ENCODE data around the gene PYGL. TPM values are rescaled to one million over a fixed set of nuclear protein-coding genes. Genes with fewer than 3 reads are reported as not detected.

The PYGL gene
- total and polyA plus RNA-seq, 10 of the 15 experiments (the other 5 are each of a cell fraction or from before 2014, with no cell fraction given), result 0.05 to 1.4 (median 0.79) TPM

GRCh38 chr14:50859296-50859624 is 85.0 kb downstream of the PYGL start:
- Histone ChIP-seq H4K20me1 (ENCODE audit: control insufficient read depth, insufficient read depth) (no peaks in the 10 kb centered on the region), H3K4me2 (ENCODE audit: control insufficient read depth, insufficient read depth) (peak overlapping the region; percentile 95), H3K27ac (ENCODE audit: control insufficient read depth, insufficient read depth) (peak overlapping the region; percentile 60), H3K9ac (ENCODE audit: control insufficient read depth, insufficient read depth, low read length) (peak overlapping the region; percentile 51), H3K79me2 (ENCODE audit: control insufficient read depth, insufficient read depth, low read length) (no peaks in the 10 kb centered on the region), H3K27me3 (replicated peaks in 1 of 2; ENCODE audit: control insufficient read depth in 2 of 2, insufficient read depth in 2 of 2, low read length in 1 of 2) (no peaks in the 10 kb centered on the region; a peak in 1 of 4 replicates), H3K36me3 (ENCODE audit: control insufficient read depth in 2 of 2, insufficient read depth in 2 of 2, low read length in 1 of 2) (no peaks in the 10 kb centered on the region), H2AFZ (ENCODE audit: control insufficient read depth, low read depth, low read length) (peak overlapping the region; percentile 96), H3K4me1 (ENCODE audit: control insufficient read depth, insufficient read depth, low read length) (peaks cover 9% of the 10 kb centered on the region), H3K4me3 (peak overlapping the region; percentile 77), H3K9me3 (replicated peaks; ENCODE audit: control insufficient read depth, insufficient read depth, low read length) (no peaks in the 10 kb centered on the region)
- ChIA-PET CTCF (interaction anchor here (1.0 to 13.4 kb wide), 30 partner anchors 8 to 517 kb away, joined by 3 to 317 read pairs (median 12); partner anchors contain the start of genes ABHD12B and NIN), SMC1A (ENCODE audit: uncharacterized antibody, unreplicated experiment) (interaction anchor here (0.6 to 11.9 kb wide), 26 partner anchors 8 to 1007 kb away, joined by 3 to 233 read pairs (median 14); partner anchors contain the start of gene NIN), RAD21 (ENCODE audit: unreplicated experiment) (interaction anchor here (0.7 to 7.0 kb wide), 26 partner anchors 8 to 517 kb away, joined by 3 to 186 read pairs (median 10); partner anchors contain the start of gene NIN), POLR2A (interaction anchor here (0.7 to 3.5 kb wide), 8 partner anchors 30 to 331 kb away, joined by 3 to 36 read pairs (median 7); partner anchors contain the start of gene NIN)
- intact Hi-C loops (cut with micrococcal nuclease; ENCODE audit: unreplicated experiment), result loop anchor here (1.0 kb wide), 1 partner anchor 24 kb away; no protein-coding TSS in a partner anchor
- no peak; the same call in 2 of the 3 replicates for ATAC-seq
- BruUV-seq (replicated peaks), result no TSS peak
- in situ Hi-C loops (cut with MboI), result loop anchor here (5.0 to 25.0 kb wide), 2 partner anchors 72 to 247 kb away; no protein-coding TSS in a partner anchor
- DNase-seq (ENCODE audit: low read depth, low spot score), result no peak
- WGBS (ENCODE audit: insufficient coverage, insufficient replicate concordance, low lambda C conversion rate, missing lambda C conversion rate), result 33% methylated on average over 1 of the region's 1 CpG
- peak; percentile 56 for FAIRE-seq
- TF ChIP-seq MTA2 (IDR thresholded peaks at IDR 0.05; ENCODE audit: low read depth) (no peak), NBN (IDR thresholded peaks at IDR 0.05) (no peak), BRCA1 (IDR thresholded peaks at IDR 0.05; ENCODE audit: low read depth, low read length) (no peak), STAT3 (IDR thresholded peaks at IDR 0.05; ENCODE audit: low read depth, low read length) (no peak), TARDBP (IDR thresholded peaks at IDR 0.05; ENCODE audit: borderline replicate concordance) (no peak), SIN3A (IDR thresholded peaks at IDR 0.05; ENCODE audit: low read depth, low read length) (0 out of 2 replicates have a peak, but pooled peaks have one; percentile 9)

- Histone ChIP-seq H3K27ac (ENCODE audit: control insufficient read depth, insufficient read depth) (no peak overlapping the region), H3K9me3 (replicated peaks; ENCODE audit: control insufficient read depth, insufficient read depth, low read length) (no peaks in the 10 kb centered on the region), H3K27me3 (replicated peaks in 1 of 2; ENCODE audit: control insufficient read depth in 2 of 2, insufficient read depth in 2 of 2, low read length in 1 of 2) (no peaks in the 10 kb centered on the region), H3K4me3 (no peak overlapping the region), H3K79me2 (ENCODE audit: control insufficient read depth, insufficient read depth, low read length) (no peaks in the 10 kb centered on the region), H3K9ac (ENCODE audit: control insufficient read depth, insufficient read depth, low read length) (no peak overlapping the region), H2AFZ (ENCODE audit: control insufficient read depth, low read depth, low read length) (no peak overlapping the region), H3K4me1 (ENCODE audit: control insufficient read depth, insufficient read depth, low read length) (peaks cover 9% of the 10 kb centered on the region), H4K20me1 (ENCODE audit: control insufficient read depth, insufficient read depth) (no peaks in the 10 kb centered on the region), H3K4me2 (ENCODE audit: control insufficient read depth, insufficient read depth) (no peak overlapping the region), H3K36me3 (ENCODE audit: control insufficient read depth in 2 of 2, insufficient read depth in 2 of 2, low read length in 1 of 2) (no peaks in the 10 kb centered on the region)
- no TSS peak for BruUV-seq (replicated peaks)
- FAIRE-seq, result no peak
- CTCF ChIA-PET, result interaction anchor here (1.9 to 13.4 kb wide), 5 partner anchors 27 to 256 kb away, joined by 7 to 317 read pairs (median 98); partner anchors contain the start of gene NIN
- in situ Hi-C loops (cut with MboI) (loop anchor here (5.0 to 25.0 kb wide), 2 partner anchors 69 to 244 kb away; no protein-coding TSS in a partner anchor), intact Hi-C loops (cut with micrococcal nuclease; ENCODE audit: unreplicated experiment) (no loop called here)
- no peak for DNase-seq (ENCODE audit: low read depth, low spot score)
- RAD21 ChIA-PET (ENCODE audit: unreplicated experiment), result interaction anchor here (1.5 to 7.0 kb wide), 4 partner anchors 67 to 256 kb away, joined by 4 to 113 read pairs (median 8); no protein-coding TSS in a partner anchor
- TF ChIP-seq NR2C2 (IDR thresholded peaks at IDR 0.05; ENCODE audit: borderline replicate concordance, control insufficient read depth, insufficient read length, low read depth), result no peak
- no peak for TF ChIP-seq NFXL1 (IDR thresholded peaks at IDR 0.05; ENCODE audit: borderline replicate concordance)
- TF ChIP-seq ZNF622 (IDR thresholded peaks at IDR 0.05), result no peak
- no peak for TF ChIP-seq TCF7 (IDR thresholded peaks at IDR 0.05; ENCODE audit: borderline replicate concordance)
- SMC1A ChIA-PET (ENCODE audit: uncharacterized antibody, unreplicated experiment), result interaction anchor here (0.8 to 11.9 kb wide), 5 partner anchors 17 to 80 kb away, joined by 3 to 233 read pairs (median 180); no protein-coding TSS in a partner anchor
- POLR2A ChIA-PET, result no interaction called here
- ATAC-seq, result no peak
- WGBS (ENCODE audit: insufficient coverage, insufficient replicate concordance, low lambda C conversion rate, missing lambda C conversion rate), result 73% methylated on average over 5 of the region's 5 CpGs
Measured at GRCh38 chr14:50856660-50857059, 87.6 kb downstream of the PYGL start.
